ENCODE results near the gene ADD3.
"Not testable (repeated sequence)": the region's sequence is repeated elsewhere in the genome, so short reads cannot be mapped to it uniquely, and the experiment has no call there.

The ADD3 gene

GRCh38 chr10:109977382-109977806 is 30.4 kb upstream of the ADD3 start:
- DNase-seq = no peak

GRCh38 chr10:109978481-109978880 is 29.3 kb upstream of the ADD3 start:
- DNase-seq = peak; percentile 54

- DNase-seq = no peak
Measured at GRCh38 chr10:109979215-109979614, 28.6 kb upstream of the ADD3 start.

- no peak for DNase-seq
Measured at GRCh38 chr10:109981650-109982049, 26.1 kb upstream of the ADD3 start.

- DNase-seq = no peak
Measured at GRCh38 chr10:109982123-109982522, 25.7 kb upstream of the ADD3 start.

GRCh38 chr10:109982812-109983211 is 25.0 kb upstream of the ADD3 start:
- DNase-seq = no peak

GRCh38 chr10:109984013-109984412 is 23.8 kb upstream of the ADD3 start:
- DNase-seq = no peak

- DNase-seq = not testable (repeated sequence)
Measured at GRCh38 chr10:109985768-109986167, 22.0 kb upstream of the ADD3 start.

GRCh38 chr10:109987452-109988211 is 20.2 kb upstream of the ADD3 start:
- DNase-seq = no peak

GRCh38 chr10:109988212-109988596 is 19.6 kb upstream of the ADD3 start:
- no peak for DNase-seq

GRCh38 chr10:109991266-109991855 is 16.4 kb upstream of the ADD3 start:
- no peak for DNase-seq

GRCh38 chr10:109992485-109992884 is 15.3 kb upstream of the ADD3 start:
- no peak for DNase-seq

- DNase-seq = no peak
Measured at GRCh38 chr10:109993551-109994330, 14.0 kb upstream of the ADD3 start.

- no peak for DNase-seq
Measured at GRCh38 chr10:109994711-109995577, 12.8 kb upstream of the ADD3 start.

- DNase-seq = no peak
Measured at GRCh38 chr10:109995595-109995994, 12.2 kb upstream of the ADD3 start.

- no peak for DNase-seq
Measured at GRCh38 chr10:109996225-109996624, 11.6 kb upstream of the ADD3 start.

GRCh38 chr10:109996766-109997171 is 11.0 kb upstream of the ADD3 start:
- DNase-seq = no peak

GRCh38 chr10:109997233-109997632 is 10.6 kb upstream of the ADD3 start:
- no peak for DNase-seq

- DNase-seq = no peak
Measured at GRCh38 chr10:109998513-109998912, 9.3 kb upstream of the ADD3 start.

- no peak for DNase-seq
Measured at GRCh38 chr10:110002801-110003523, 4.8 kb upstream of the ADD3 start.

- DNase-seq = no peak
Measured at GRCh38 chr10:110003524-110003885, 4.3 kb upstream of the ADD3 start.

- no peak for DNase-seq
Measured at GRCh38 chr10:110005719-110006118, 2.1 kb upstream of the ADD3 start.

Measured in effector CD4-positive, alpha-beta T cell (primary cell).